HG02938 (cell line): ENCODE results near the gene COL6A2.
"Not testable (repeated sequence)": the region's sequence is repeated elsewhere in the genome, so short reads cannot be mapped to it uniquely, and the experiment has no call there.

ENCODE experiments used
- ATAC-seq: cut with Tn5 transposase; IDR thresholded peaks from one replicate; pipeline ENCODE4 v1.9.1; 2021; ENCODE audit warnings: mild to moderate bottlenecking, moderate library complexity; ENCODE audit not compliant: unreplicated experiment

The COL6A2 gene

GRCh38 chr21:46097336-46098293 lies at the start of gene COL6A2:
Gene COL6A2, plus strand, starts transcription at chr21:46098112.
- no peak for ATAC-seq

DNA sequence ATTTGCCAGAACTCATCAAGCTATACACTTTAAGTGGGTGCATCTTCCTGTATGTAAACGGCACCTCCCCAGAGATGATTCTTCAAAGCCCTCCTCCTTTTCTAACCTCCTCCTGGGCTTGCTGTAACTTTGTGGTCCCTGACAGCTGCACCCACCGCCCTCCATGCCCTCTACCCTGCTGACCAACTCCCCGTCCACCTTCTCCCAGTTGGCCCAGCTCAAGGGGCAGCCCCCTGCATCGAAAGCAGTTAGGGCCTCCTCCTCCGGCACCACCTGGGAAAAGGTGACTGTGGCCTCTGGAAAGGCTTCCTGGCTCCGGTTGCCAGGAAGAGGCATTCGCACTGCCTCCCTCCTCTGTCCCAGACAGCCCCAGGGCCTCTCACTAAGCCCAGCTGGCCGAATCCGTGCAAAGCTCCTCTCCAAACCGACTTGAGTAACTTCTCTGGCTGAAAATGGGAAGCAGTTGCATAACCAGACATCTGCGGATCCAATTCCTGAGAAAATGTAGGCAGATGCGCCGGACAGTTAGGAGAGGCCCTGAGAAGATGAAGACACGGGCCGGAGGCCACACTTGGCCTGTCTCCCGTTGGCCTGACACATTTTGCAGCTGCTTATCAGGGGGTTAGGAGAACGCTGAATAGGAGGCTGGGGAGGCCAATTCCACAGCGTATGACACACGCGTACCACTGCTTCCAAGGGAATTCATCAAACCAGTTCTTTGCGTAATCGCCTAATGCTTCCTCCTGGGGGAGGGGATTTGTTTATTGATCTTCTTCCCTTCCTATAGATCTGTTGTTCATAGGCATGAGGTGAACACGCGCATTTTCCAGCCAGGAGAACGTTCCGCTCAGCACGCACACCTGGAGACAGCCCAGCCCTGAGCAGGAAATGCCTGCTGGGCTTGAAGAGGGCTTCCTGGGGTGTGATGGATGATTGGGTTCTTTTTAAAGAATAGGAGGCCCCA lies 48.7 kb upstream of the COL6A2 start:
- no peak for ATAC-seq

DNA sequence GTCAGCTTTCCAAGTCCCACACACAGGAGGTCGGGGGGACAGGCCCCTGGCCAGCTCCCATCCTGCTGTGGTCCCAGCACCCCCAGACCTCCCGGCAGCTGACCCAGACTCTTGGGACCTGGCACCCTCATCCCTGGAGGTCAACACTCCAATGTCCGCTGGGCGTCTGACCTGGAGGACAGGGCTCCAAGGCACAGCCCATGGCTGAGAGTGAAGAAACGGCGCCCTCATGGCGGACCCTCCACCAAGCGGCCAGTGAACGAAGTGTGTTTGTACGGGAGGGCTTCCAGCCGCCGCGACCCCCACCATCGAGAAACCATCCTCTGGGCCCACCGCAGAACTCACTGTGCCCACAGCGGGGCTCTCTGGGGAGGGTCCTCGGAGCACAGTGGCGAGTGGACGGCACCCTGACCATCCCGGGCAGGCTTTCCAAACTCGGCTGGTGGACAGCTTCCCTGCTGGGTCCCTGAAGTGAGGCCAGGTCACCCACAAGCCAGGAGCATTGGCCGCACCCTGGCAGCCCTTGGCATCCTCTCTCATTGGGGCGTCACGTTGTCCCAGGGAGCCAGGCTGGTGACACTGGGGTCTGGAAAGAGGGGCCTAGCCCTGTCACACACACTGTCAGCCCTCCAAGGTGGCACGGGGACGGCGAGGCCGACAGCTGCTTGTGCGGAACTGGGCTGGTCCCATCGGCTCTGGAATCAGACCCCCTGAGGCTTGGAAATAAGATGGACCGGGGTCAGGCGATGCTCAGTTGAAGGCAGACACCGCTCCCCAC lies 47.8 kb upstream of the COL6A2 start:
- ATAC-seq, result no peak

- no peak for ATAC-seq
These were observed 47.1 kb upstream of the COL6A2 start for GRCh38 chr21:46050668-46051378.

DNA sequence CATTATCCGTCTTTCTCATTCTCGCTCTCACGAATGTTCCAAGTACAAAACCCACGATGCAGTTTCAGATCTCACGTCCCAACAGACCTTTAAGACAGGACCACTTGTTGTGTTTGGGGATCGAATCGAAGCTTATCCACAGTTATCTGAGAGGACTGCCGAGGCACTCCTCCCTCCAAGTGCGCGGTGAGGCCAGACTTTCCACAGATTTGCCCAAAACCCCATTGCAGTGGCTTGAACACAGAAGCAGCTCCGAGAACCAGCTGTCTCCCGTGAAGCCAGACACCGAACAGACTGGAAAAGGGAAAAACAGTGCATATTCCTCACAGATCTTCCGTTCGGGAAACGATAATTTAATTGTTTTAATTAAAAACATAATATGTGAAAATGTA lies 46.5 kb upstream of the COL6A2 start:
- no peak for ATAC-seq

DNA sequence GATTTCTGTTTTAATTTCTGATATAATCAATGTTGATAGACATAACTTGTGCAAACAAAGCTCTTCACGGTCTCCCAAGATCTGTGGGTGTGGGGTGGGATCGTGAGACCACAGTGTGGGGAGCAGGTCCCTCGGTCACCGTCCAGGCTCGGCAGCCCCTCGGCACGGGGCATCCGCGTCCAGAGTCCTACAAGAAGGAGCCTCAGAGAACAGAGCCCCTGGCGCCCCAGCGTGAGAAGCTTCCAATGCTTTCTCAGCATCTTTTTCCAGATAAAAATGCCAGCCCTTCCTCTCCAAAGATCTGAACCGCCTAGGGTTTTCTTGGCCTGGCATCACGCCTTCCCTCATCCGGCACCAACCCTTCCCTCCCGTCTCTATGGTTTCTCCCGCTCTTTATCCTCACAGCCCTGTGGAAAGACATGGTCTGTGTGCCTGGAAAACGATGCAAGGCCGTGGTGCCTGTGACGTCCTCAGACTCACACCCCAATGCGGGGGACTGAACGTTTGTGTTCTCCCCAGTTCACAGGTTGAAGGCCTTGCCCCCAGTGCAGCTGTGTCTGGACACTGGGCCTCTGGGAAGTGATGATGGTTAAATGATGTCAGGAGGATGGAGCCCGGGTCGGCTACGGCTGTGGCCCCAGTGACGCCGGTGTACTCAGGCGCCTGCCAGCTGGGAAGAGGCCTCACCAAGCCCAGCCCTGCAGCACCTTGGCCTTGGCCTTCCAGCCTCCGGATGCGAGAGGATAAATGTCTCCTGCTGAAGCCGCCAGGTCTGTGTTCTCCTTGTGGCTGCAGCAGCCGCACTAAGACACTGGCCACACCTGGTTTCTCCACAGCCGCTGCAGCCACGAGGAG lies 45.9 kb upstream of the COL6A2 start:
- ATAC-seq, result no peak

DNA sequence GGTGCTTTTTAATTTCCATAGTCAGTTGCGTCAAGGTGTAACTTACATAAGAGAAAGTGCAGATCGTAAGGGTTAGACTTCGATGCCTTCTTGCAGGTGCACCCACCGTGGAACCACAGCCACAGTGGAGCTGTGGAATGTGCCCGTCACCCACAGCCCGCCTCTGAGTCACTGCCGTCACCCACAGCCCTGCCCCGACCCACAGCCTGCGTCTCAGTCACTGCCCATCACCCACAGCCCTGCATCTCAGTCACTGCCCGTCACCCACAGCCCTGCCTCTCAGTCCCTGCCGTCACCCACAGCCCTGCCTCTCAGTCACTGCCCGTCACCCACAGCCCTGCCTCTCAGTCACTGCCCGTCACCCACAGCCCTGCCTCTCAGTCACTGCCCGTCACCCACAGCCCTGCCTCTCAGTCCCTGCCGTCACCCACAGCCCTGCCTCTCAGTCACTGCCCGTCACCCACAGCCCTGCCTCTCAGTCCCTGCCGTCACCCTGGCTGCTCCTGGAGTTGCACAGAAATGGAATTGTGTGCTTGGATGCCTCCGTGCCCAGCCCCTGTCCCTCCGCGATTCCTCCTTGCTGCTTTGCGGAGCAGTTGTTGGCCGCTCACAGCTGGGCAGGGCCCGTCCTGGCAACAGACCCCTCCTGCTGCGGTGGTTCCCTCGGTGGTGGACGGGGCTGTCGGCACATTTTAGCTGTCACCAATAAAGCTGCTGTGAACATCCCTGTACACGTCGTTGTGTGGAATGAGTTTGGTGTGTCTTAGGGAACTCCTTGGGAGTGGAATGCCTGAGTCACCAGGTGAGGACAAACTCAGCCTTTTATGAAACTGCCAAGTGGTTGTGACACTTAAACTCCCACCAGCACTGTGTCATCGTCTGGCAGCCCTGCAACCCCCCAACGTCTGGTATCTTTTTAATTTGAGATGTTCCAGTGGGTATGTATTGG lies 44.9 kb upstream of the COL6A2 start:
- ATAC-seq, result no peak

DNA sequence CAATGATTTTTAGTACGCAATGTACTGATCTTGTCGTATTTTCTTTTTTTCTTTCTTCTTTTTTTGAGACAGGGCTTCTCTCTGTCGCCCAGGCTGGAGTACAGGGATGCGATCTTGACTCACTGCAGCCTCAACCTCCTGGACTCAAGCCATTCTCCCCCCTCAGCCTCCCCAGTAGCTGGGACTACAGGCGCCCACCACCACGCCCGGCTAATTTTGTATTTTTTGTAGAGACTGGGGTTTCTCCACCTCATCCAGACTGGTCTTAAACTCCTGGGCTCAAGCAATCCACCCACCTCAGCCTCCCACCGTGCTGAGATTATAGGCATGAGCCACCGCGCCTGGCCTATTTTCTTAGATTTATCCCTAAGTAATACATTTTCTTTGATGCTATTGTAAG lies 43.9 kb upstream of the COL6A2 start:
- no peak for ATAC-seq

DNA sequence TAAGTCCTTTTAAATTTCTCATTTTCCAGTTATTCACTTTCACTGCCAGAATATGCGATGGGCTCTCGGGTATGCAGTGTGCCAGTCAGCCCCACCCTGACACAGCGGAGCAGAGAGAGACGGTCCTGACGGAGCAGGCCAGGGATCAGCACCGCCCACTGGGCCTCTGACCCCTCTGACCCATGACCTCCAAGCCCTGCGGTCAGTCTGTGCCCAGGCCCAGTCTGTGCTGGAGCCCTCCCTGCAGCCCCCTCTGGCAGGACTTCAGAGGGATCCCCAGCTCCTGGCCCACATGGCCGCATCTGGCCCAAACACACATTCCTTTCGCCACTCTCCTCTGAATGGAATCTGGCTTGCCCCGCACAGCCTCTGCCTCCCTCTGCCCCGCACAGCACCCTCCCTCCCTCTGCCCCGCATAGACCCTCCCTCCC lies 43.4 kb upstream of the COL6A2 start:
- no peak for ATAC-seq

DNA sequence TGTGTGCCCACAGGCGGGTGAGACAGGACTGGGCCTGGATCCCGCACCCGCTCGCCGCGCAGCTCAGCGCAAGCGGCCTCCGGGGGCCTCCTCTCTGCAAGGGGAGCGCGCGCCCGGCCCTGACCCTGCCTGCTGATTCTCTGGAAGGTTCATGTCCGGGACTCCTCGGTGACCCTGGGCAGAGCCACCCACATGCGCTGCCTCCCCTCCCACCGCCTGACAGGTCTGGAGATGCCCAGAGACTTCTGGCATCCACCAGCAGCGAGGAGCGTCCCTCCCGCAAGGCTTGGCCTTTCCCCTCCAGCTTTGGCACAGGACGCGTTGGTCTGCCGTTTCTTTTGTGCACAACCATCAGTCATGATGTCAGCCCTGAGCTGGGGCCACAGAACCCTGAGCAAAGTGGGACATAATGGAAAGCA lies 42.0 kb upstream of the COL6A2 start:
- no peak for ATAC-seq

GRCh38 chr21:46056450-46056903 lies 41.4 kb upstream of the COL6A2 start:
- ATAC-seq, result no peak

DNA sequence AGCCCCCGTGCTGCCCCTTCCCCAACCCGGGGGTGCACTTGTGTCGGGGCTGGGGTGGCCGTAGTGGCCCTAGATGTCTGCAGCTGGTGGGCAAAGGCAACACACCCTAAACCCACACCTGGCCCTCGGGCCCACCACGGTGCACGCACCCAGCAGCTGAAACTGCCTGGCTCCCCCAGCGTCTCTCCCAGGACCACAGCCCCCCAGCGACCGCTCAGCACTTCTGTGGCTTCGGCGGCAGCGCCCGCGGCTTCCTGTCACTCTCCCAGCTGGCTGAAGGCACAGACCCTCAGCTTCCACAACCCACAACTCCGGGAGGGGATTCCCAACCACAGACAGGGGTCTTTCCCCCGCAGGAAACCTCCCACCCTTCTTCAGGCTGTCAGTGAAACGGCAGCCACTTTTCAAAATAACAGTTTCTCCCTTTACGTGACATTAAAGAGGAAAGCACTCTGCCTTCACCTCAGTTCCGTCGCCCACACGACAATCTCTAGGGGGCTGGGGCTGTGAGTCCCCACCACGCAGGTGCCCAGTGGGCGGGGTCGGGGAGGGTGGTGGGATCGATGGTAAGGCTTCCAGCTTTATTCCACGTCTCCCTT lies 40.7 kb upstream of the COL6A2 start:
- no peak for ATAC-seq

GRCh38 chr21:46057710-46058241 lies 40.1 kb upstream of the COL6A2 start:
- no peak for ATAC-seq

- ATAC-seq, result no peak
These were observed 39.3 kb upstream of the COL6A2 start for GRCh38 chr21:46058431-46059145.

DNA sequence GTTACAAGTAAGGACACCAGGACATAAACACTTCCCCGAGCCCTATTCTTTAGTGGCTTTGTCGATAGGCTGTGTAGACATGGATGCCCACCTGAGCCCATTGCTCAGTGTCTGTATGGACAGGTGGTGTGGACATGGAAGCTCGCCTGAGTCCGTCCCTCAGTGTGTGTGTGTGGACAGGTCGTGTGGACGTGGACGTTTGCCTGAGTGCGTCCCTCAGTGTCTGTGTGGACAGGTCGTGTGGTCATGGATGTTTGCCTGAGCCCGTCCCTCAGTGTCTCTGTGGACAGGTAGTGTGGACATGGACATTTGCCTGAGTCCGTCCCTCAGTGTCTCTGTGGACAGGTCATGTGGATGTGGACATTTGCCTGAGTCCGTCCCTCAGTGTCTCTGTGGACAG lies 38.7 kb upstream of the COL6A2 start:
- ATAC-seq, result no peak

GRCh38 chr21:46059711-46060455 lies 38.0 kb upstream of the COL6A2 start:
- ATAC-seq, result not testable (repeated sequence)
